Measurements from ENCODE around the gene FKBP8.
"Not testable (repeated sequence)": the region's sequence is repeated elsewhere in the genome, so short reads cannot be mapped to it uniquely, and the experiment has no call there.

Gene FKBP8

GRCh38 chr19:18558202-18558555, 14.8 kb upstream of the FKBP8 start:
- no peak for DNase-seq

GRCh38 chr19:18557411-18558201, 14.2 kb upstream of the FKBP8 start, which contains the start of gene KXD1:
KXD1 (plus strand) TSS chr19:18557870; CDS start chr19:18562057, 4,187 bp downstream.
- DNase-seq = peak; percentile 93

GRCh38 chr19:18551631-18552030, 8.3 kb upstream of the FKBP8 start:
- no peak for DNase-seq

- DNase-seq = peak; percentile 48
Measured at GRCh38 chr19:18543814-18544475, 572 bp upstream of the FKBP8 start.

- DNase-seq = no peak
Measured at GRCh38 chr19:18541992-18542940, 1.1 kb downstream of the FKBP8 start.

- DNase-seq = no peak
Measured at GRCh38 chr19:18541258-18541991, 1.9 kb downstream of the FKBP8 start.

- DNase-seq = not testable (repeated sequence)
Measured at GRCh38 chr19:18540200-18540599, 3.2 kb downstream of the FKBP8 start.

- no peak for DNase-seq
Measured at GRCh38 chr19:18539372-18539771, 4.0 kb downstream of the FKBP8 start.

GRCh38 chr19:18538115-18538514, 5.3 kb downstream of the FKBP8 start:
- DNase-seq = no peak

- DNase-seq = no peak
Measured at GRCh38 chr19:18537431-18537830, 5.9 kb downstream of the FKBP8 start.

GRCh38 chr19:18536475-18536874, 6.9 kb downstream of the FKBP8 start:
- no peak for DNase-seq

- DNase-seq = no peak
Measured at GRCh38 chr19:18533058-18533457, 10.3 kb downstream of the FKBP8 start.

- no peak for DNase-seq
Measured at GRCh38 chr19:18532168-18532890, 11.0 kb downstream of the FKBP8 start.

- no peak for DNase-seq
Measured at GRCh38 chr19:18531485-18531884, 11.9 kb downstream of the FKBP8 start.

- DNase-seq = no peak
Measured at GRCh38 chr19:18529782-18530181, 13.6 kb downstream of the FKBP8 start.

- DNase-seq = no peak
Measured at GRCh38 chr19:18526316-18526715, 17.1 kb downstream of the FKBP8 start.

GRCh38 chr19:18523841-18524240, 19.5 kb downstream of the FKBP8 start:
- DNase-seq = no peak

GRCh38 chr19:18522862-18523440, 20.4 kb downstream of the FKBP8 start:
- DNase-seq = not testable (repeated sequence)

GRCh38 chr19:18522124-18522861, 21.1 kb downstream of the FKBP8 start:
- DNase-seq = peak; percentile 99

GRCh38 chr19:18521692-18522123, 21.7 kb downstream of the FKBP8 start, which contains the start of gene ELL:
ELL (minus strand) TSS chr19:18522070; CDS start chr19:18522055, 15 bp downstream.
- no peak for DNase-seq
